ENCODE data around the gene COQ4.

- TF ChIP-seq PATZ1 (CRISPR knock-in tag; IDR thresholded peaks at IDR 0.05; ENCODE audit: borderline replicate concordance) = no peak
- no peak for TF ChIP-seq ZNF70 (CRISPR knock-in tag; IDR thresholded peaks at IDR 0.05)
- no peak for TF ChIP-seq CSDC2 (CRISPR knock-in tag; IDR thresholded peaks at IDR 0.05)
- TF ChIP-seq RARB (CRISPR knock-in tag; IDR thresholded peaks at IDR 0.05) = no peak
- TF ChIP-seq ZFP3 (CRISPR knock-in tag; IDR thresholded peaks at IDR 0.05) = no peak
- no peak for TF ChIP-seq TSHZ2 (CRISPR knock-in tag; IDR thresholded peaks at IDR 0.05)
- no peak for TF ChIP-seq POU6F1 (CRISPR knock-in tag; IDR thresholded peaks at IDR 0.05; ENCODE audit: borderline replicate concordance, low read depth)
Observed at GRCh38 chr9:128361986-128362646, 39.5 kb downstream of the COQ4 start.
